Activated CD4-positive, alpha-beta T cell treated with anti-CD3 and anti-CD28 coated beads, Interleukin-2, Interleukin-6, amounts not matched to agents 100 ng/mL and 50 ng/mL, durations not matched to agents 16 hours and 8 hours (primary cell): ENCODE data around the gene TP53TG5.

ENCODE experiments used
- DNase-seq: peaks from one replicate; pipeline ENCODE4 v3.0.0-alpha.2; 2020

Gene TP53TG5

DNA sequence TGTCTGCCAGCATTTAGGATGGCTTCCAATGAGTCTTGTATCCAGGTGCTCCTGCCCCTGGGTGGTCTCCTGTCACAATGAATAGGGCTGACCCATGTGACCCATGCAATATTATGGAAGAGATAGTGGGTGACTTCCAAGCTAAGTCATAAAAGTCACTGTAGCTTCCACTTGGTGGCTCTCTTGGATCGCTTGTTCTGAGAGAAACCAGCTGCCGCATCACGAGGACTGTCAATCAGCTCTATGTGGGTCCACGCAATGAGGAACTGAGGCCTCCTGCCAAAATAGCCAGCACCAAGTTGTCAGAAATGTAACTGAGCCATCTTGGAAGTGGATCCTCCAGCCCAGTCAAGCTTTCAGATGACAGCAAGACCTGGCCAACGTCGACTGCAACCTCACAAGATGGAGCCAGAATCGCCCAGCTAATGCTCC, 55.2 kb downstream of the TP53TG5 start:
- no peak for DNase-seq
